ENCODE measurements around the gene TADA3.

GRCh38 chr3:9815986-9816385 lies 23.7 kb upstream of the TADA3 start:
- TF ChIP-seq CTCF (IDR thresholded peaks at IDR 0.05; ENCODE audit: insufficient read depth, low read depth, low read length) (no peak), EZH2 (IDR thresholded peaks at IDR 0.05; ENCODE audit: insufficient read depth, low read length) (no peak)
